ENCODE measurements around the gene FMOD.

Gene FMOD

GRCh38 chr1:203360547-203361185 lies 9.7 kb upstream of the FMOD start:
- DNase-seq, result no peak

- no peak for DNase-seq
These were observed 8.2 kb upstream of the FMOD start for GRCh38 chr1:203359010-203359571.

GRCh38 chr1:203354246-203354645 lies 3.3 kb upstream of the FMOD start:
- no peak for DNase-seq

- no peak for DNase-seq
These were observed 2.6 kb upstream of the FMOD start for GRCh38 chr1:203353486-203353885.

GRCh38 chr1:203349773-203350524 lies 973 bp downstream of the FMOD start:
- DNase-seq, result no peak

- DNase-seq, result no peak
These were observed 1.8 kb downstream of the FMOD start for GRCh38 chr1:203349166-203349565.

GRCh38 chr1:203346769-203347102 lies 4.2 kb downstream of the FMOD start:
- DNase-seq, result no peak

GRCh38 chr1:203346060-203346768 lies 4.7 kb downstream of the FMOD start:
- DNase-seq, result no peak

- no peak for DNase-seq
These were observed 6.8 kb downstream of the FMOD start for GRCh38 chr1:203343956-203344754.

GRCh38 chr1:203342192-203342940 lies 8.6 kb downstream of the FMOD start:
- DNase-seq, result peak; percentile 55

GRCh38 chr1:203340112-203340790 lies 10.7 kb downstream of the FMOD start:
- DNase-seq, result peak; percentile 76

GRCh38 chr1:203338335-203339036 lies 12.4 kb downstream of the FMOD start:
- peak; percentile 76 for DNase-seq

GRCh38 chr1:203336097-203336496 lies 14.8 kb downstream of the FMOD start:
- no peak for DNase-seq

- no peak for DNase-seq
These were observed 15.4 kb downstream of the FMOD start for GRCh38 chr1:203335503-203335902.

- DNase-seq, result no peak
These were observed 19.7 kb downstream of the FMOD start for GRCh38 chr1:203331224-203331623.

- DNase-seq, result no peak
These were observed 22.2 kb downstream of the FMOD start for GRCh38 chr1:203328714-203329122.

GRCh38 chr1:203327684-203328457 lies 23.1 kb downstream of the FMOD start:
- DNase-seq, result peak; percentile 88

- DNase-seq, result peak; percentile 95
These were observed 23.9 kb downstream of the FMOD start for GRCh38 chr1:203326830-203327683.
